ENCODE data around the gene PTCD1. TPM values are rescaled to one million over a fixed set of nuclear protein-coding genes. Genes with fewer than 3 reads are reported as not detected.

PTCD1 gene
- total and polyA plus RNA-seq, 2 experiments from 2014 or later, result 12.2 to 13.4 TPM

- TF ChIP-seq REST (IDR thresholded peaks at IDR 0.05; ENCODE audit: unreplicated experiment) (no peak), CTCF (conservative IDR thresholded peaks at IDR 0.05; ENCODE audit: low read depth in 2 of 2) (peak; percentile 45 to 72)
- H2AFZ ChIP-seq, result no peak overlapping the region
- H3K27me3 Mint-ChIP-seq (ENCODE audit: insufficient read depth, low read depth, poor library complexity), result peaks cover 8% of the 10 kb centered on the region
- ATAC-seq (peak; percentile 69), DNase-seq (ENCODE audit: low spot score) (peak; percentile 64)
- H3K4me2 ChIP-seq, result no peak overlapping the region
- H3F3A ChIP-seq (replicated peaks; ENCODE audit: low read depth), result peaks cover 2% of the 10 kb centered on the region; the same call in 1 of the 2 replicates
- no peaks in the 10 kb centered on the region; the same call in 2 of the 3 replicates for H3K4me1 Mint-ChIP-seq
- no peak overlapping the region for H3K27ac Mint-ChIP-seq
- no peaks in the 10 kb centered on the region for H3K9me3 Mint-ChIP-seq
- peaks cover 25% of the 10 kb centered on the region for H3K36me3 Mint-ChIP-seq (ENCODE audit: low read depth)
- no peaks in the 10 kb centered on the region for H3K9me2 ChIP-seq (ENCODE audit: insufficient read depth)
- peaks cover 4% of the 10 kb centered on the region; the same call in 1 of the 2 replicates for H4K20me1 ChIP-seq (replicated peaks; ENCODE audit: insufficient read depth)
- no peaks in the 10 kb centered on the region for H3K36me3 ChIP-seq (ENCODE audit: insufficient read depth)
- H3K4me3 Mint-ChIP-seq, result no peak overlapping the region
- no peaks in the 10 kb centered on the region for H3K4me1 ChIP-seq (ENCODE audit: insufficient read depth)
- H3K27me3 ChIP-seq (ENCODE audit: insufficient read depth), result no peaks in the 10 kb centered on the region
- no peak overlapping the region for H3K27ac ChIP-seq (ENCODE audit: low read depth)
- H3K4me3 ChIP-seq, result no peak overlapping the region
- 0 out of 2 replicates have a peak, but pooled peaks cover 5% of the 10 kb centered on the region for H3K79me2 ChIP-seq (replicated peaks; ENCODE audit: insufficient read depth)
Observed at GRCh38 chr7:99386584-99387238, 51.9 kb downstream of the PTCD1 start.

- no peaks in the 10 kb centered on the region for H3K9me3 Mint-ChIP-seq
- DNase-seq (ENCODE audit: low spot score), result no peak
- Histone ChIP-seq H3K27ac (ENCODE audit: low read depth) (no peak overlapping the region), H3K9me2 (ENCODE audit: insufficient read depth) (no peaks in the 10 kb centered on the region), H3K79me2 (replicated peaks; ENCODE audit: insufficient read depth) (0 out of 2 replicates have a peak, but pooled peaks cover 5% of the 10 kb centered on the region), H3K4me3 (no peak overlapping the region), H3K27me3 (ENCODE audit: insufficient read depth) (no peaks in the 10 kb centered on the region), H3K4me1 (ENCODE audit: insufficient read depth) (no peaks in the 10 kb centered on the region), H3K4me2 (no peak overlapping the region), H2AFZ (no peak overlapping the region), H4K20me1 (replicated peaks; ENCODE audit: insufficient read depth) (peaks cover 4% of the 10 kb centered on the region; the same call in 1 of the 2 replicates), H3K36me3 (ENCODE audit: insufficient read depth) (no peaks in the 10 kb centered on the region), H3F3A (replicated peaks; ENCODE audit: low read depth) (no peaks in the 10 kb centered on the region; the same call in 1 of the 2 replicates)
- H3K36me3 Mint-ChIP-seq (ENCODE audit: low read depth), result peaks cover 22% of the 10 kb centered on the region
- no peak for ATAC-seq
- peaks cover 8% of the 10 kb centered on the region for H3K27me3 Mint-ChIP-seq (ENCODE audit: insufficient read depth, low read depth, poor library complexity)
- no peak overlapping the region for H3K27ac Mint-ChIP-seq
- no peak overlapping the region for H3K4me3 Mint-ChIP-seq
- no peaks in the 10 kb centered on the region; the same call in 2 of the 3 replicates for H3K4me1 Mint-ChIP-seq
- TF ChIP-seq REST (IDR thresholded peaks at IDR 0.05; ENCODE audit: unreplicated experiment) (no peak), ZNF114 (CRISPR knock-in tag; IDR thresholded peaks at IDR 0.05) (no peak), ZNF331 (CRISPR knock-in tag; IDR thresholded peaks at IDR 0.05; ENCODE audit: low read depth) (no peak), CTCF (conservative IDR thresholded peaks at IDR 0.05; ENCODE audit: low read depth in 2 of 2) (no peak), CREB1 (CRISPR knock-in tag; IDR thresholded peaks at IDR 0.05; ENCODE audit: low read depth) (no peak)
Observed at GRCh38 chr7:99385564-99385963, 53.0 kb downstream of the PTCD1 start.

All from GM23338 (cell line).